Activated naive CD4-positive, alpha-beta T cell treated with anti-CD3 and anti-CD28 coated beads, Interleukin-2, amount 50 U/mL, for 24 hours (primary cell): ENCODE results near the gene PSG1.
"Not testable (repeated sequence)": the region's sequence is repeated elsewhere in the genome, so short reads cannot be mapped to it uniquely, and the experiment has no call there.

Source experiments
- H3K27ac Mint-ChIP-seq: one replicate; pipeline ENCODE4 v1.8.0; 2021; ENCODE audit warnings: mild to moderate bottlenecking, mixed read lengths
- H3K27me3 Mint-ChIP-seq: one replicate; pipeline ENCODE4 v1.8.0; 2021; ENCODE audit warnings: mixed read lengths
- H3K36me3 Mint-ChIP-seq: one replicate; pipeline ENCODE4 v1.8.0; 2021; ENCODE audit warnings: mixed read lengths
- H3K4me1 Mint-ChIP-seq: one replicate; pipeline ENCODE4 v1.8.0; 2021; ENCODE audit warnings: mixed read lengths
- H3K4me3 Mint-ChIP-seq: one replicate; pipeline ENCODE4 v1.8.0; 2021; ENCODE audit warnings: mild to moderate bottlenecking, mixed read lengths
- H3K9me3 Mint-ChIP-seq: one replicate; pipeline ENCODE4 v1.8.0; 2021; ENCODE audit warnings: mixed read lengths

Gene PSG1

DNA sequence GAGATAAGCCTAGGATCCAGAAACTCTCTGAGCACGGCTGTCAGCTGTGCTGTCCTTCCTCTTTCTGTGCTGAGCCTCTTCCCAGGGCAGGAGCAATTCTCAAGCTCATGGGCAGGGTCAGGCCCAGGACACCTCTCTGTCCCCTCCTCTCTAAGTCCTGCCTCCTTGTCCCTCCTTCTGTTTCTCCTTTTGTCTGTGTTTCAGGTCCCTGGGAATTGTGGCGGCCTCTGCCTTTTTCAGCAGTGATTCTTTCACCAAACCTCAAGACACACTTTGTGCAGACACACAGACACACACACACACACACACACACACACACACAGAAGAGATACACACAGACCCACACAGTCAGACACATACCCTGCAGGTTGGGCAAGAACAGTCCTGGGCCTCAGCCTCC is at the start of gene PSG1:
Gene PSG1, minus strand, starts transcription at position 101 of the 400 bp plus-strand sequence. CDS start 132 bp downstream, outside the sequence.
- H3K4me1 Mint-ChIP-seq, result no peaks in the 10 kb centered on the region
- no peaks in the 10 kb centered on the region for H3K36me3 Mint-ChIP-seq
- H3K9me3 Mint-ChIP-seq, result no peaks in the 10 kb centered on the region
- H3K27ac Mint-ChIP-seq, result no peak within 1 kb of the TSS
- peaks cover 19% of the 10 kb centered on the region for H3K27me3 Mint-ChIP-seq
- H3K4me3 Mint-ChIP-seq, result no peak within 1 kb of the TSS

DNA sequence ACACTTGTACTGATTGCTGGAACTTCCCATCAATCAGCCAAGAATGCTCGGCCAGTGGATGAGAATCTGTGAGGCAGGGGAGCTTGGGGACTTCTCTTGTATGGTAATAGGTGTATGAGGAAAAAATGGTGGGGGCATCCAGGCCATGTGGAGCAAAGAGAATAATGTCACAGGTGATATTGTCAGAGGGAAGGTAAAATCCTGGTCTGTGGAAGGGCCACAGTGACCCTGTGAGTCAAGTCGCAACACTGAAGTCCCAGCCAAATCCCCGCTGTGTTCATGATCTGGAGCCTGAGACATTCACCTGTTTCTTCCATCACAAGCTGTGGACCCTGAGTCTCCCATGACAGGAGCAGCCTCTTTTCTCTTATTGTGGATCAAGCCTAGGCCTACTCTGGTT is 49.4 kb upstream of the PSG1 start:
- Mint-ChIP-seq H3K4me1 (no peaks in the 10 kb centered on the region), H3K36me3 (no peaks in the 10 kb centered on the region), H3K27ac (no peak overlapping the region), H3K27me3 (peaks cover 11% of the 10 kb centered on the region), H3K9me3 (no peaks in the 10 kb centered on the region), H3K4me3 (no peak overlapping the region)

DNA sequence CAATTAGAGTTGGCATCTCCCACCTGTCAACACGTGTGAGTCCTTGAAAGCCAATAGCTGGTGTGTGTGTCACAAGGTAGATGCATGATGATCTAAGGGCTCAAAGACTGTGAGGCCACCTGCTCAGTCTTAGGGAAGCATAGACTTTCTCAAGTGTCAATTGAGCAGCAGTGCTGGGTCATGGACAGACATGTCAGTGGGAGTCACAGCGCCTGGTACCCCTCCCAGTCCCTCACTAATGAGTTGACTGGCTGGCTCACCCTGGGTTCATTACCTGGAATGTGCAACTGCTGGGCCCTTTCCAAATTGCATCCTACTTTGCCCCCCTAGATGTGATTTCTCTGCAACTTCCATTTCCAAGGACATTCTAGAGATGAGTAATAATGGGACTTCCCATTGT is 47.3 kb upstream of the PSG1 start:
- Mint-ChIP-seq H3K4me3 (no peak overlapping the region), H3K27me3 (peaks cover 16% of the 10 kb centered on the region), H3K4me1 (no peaks in the 10 kb centered on the region), H3K9me3 (no peaks in the 10 kb centered on the region), H3K27ac (no peak overlapping the region), H3K36me3 (no peaks in the 10 kb centered on the region)

DNA sequence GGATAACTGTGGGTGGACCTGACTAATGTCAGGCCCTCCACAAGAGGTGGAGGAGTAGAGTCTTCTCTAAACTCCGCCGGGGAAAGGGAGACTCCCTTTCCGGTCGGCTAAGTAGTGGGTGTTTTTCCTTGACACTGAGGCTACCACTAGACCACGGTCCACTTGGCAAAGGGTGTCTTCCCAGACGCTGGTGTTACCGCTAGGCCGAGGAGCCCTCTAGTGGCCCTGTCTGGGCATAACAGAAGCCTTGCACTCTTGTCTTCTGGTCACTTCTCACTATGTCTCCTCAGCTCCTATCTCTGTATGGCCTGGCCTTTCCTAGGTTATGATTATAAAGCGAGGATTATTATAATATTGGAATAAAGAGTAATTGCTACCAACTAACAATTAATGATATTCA is 43.6 kb upstream of the PSG1 start:
- H3K4me1 Mint-ChIP-seq, H3K4me3 Mint-ChIP-seq, H3K36me3 Mint-ChIP-seq, H3K9me3 Mint-ChIP-seq, H3K27ac Mint-ChIP-seq: not testable (repeated sequence)
- peaks cover 17% of the 10 kb centered on the region for H3K27me3 Mint-ChIP-seq

DNA sequence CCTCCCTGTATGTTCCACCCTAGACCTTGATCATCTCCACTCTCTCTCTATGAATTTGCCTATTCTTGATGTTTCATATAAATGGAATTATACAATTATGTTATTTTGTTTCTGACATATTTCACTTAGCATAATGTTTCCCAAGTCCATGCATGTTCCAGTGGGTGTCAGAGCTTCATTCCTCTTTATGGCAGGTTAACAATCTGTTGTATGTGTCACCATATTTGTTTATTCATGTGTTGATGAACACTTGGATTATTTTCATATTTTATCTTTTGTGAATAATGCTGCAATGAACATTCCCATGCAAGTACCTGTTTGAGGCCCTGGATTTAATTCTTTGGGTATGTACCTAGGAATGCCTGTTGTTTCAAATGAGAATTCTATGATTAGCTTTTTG is 41.5 kb upstream of the PSG1 start:
- not testable (repeated sequence) for H3K36me3 Mint-ChIP-seq, H3K27ac Mint-ChIP-seq, H3K9me3 Mint-ChIP-seq, H3K4me3 Mint-ChIP-seq, H3K4me1 Mint-ChIP-seq
- peaks cover 11% of the 10 kb centered on the region for H3K27me3 Mint-ChIP-seq

DNA sequence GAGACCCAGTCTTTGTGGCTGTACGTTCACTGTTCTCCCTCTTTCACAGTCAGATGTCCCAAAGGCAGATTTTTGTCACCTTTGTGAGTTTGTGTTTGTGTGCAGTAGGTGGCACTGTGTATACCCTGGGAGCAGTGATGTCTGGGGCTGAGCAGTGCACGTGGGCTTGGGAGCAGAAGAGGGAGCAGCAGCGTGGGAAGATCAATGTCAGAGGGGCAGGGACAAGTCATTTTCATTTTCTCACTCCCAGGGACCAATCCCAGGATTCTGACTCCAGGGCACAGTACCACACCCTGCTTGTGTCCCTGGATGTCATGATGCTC is 40.2 kb upstream of the PSG1 start:
- H3K36me3 Mint-ChIP-seq, result no peaks in the 10 kb centered on the region
- H3K9me3 Mint-ChIP-seq, result no peaks in the 10 kb centered on the region
- H3K4me1 Mint-ChIP-seq, result no peaks in the 10 kb centered on the region
- H3K27ac Mint-ChIP-seq, result no peak overlapping the region
- peaks cover 11% of the 10 kb centered on the region for H3K27me3 Mint-ChIP-seq
- H3K4me3 Mint-ChIP-seq, result no peak overlapping the region

DNA sequence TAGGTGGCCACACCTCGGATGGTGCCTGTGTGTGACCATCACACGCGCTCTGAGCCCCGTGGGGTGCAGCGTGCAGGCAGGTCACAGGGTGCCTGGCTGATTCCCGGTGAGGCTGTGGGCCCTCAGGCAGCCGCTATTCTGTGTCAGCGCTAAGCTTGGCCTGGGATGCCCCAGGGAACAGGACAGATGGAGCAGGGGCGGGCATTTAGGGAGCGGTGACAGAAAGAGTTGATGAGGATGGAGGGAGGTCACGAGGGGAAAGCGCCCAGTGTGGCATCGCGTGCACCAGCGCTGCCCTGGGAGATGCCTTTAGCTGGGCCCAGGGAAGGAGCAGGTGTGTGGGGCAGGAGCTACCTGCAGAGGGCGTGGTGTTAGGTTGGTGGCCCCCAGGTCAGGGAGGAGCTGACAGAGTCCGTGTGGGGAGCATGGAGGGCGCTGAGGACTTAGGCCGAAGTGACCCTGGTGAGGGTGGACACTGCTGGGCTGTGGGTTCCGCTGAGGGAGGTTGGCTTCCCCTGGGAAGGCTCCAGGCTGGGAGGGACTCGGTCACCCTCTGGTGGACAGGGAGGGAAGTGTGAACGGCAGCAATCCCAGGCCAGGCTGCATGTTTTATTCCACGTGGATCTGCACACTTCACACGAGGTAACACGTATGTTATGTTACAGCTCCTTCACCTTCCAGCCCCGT is 39.7 kb upstream of the PSG1 start:
- H3K36me3 Mint-ChIP-seq, H3K4me1 Mint-ChIP-seq, H3K9me3 Mint-ChIP-seq, H3K4me3 Mint-ChIP-seq, H3K27ac Mint-ChIP-seq: not testable (repeated sequence)
- peaks cover 11% of the 10 kb centered on the region for H3K27me3 Mint-ChIP-seq

DNA sequence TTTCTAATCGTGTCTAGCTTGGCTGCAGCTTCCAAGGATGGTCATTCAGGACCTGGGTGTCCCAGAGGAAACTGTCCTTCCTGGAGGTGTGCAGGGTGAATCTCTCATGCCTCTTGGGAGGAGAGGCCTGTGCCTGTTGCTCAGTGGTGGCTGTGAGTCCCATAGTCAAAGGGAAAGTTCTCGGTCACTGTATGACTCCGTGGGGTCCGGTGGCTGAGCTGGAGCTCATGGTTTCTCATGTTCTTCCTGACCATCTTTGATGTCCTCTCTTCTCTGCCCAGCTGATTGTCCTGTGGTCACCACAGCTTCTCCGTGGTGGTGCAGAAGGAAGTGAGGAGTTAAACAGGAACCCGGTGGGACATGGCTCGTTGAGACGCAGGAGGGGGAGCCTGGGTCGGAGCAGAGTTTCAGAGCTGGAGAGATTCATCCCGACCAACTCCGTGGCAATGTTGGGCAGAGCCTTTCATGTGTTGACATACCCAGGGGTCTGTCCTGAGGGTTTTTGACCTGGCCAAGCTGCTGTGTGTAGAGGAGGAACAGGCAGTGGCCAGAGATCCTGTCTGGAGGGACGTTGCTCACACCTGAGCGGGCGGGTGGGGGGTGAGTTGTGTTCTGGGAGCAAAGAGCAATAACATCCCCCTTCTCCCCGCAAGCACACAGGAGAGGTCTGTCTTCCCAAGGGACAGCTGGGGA is 39.0 kb upstream of the PSG1 start:
- not testable (repeated sequence) for H3K4me3 Mint-ChIP-seq, H3K9me3 Mint-ChIP-seq, H3K36me3 Mint-ChIP-seq, H3K27ac Mint-ChIP-seq, H3K4me1 Mint-ChIP-seq
- peaks cover 10% of the 10 kb centered on the region for H3K27me3 Mint-ChIP-seq

DNA sequence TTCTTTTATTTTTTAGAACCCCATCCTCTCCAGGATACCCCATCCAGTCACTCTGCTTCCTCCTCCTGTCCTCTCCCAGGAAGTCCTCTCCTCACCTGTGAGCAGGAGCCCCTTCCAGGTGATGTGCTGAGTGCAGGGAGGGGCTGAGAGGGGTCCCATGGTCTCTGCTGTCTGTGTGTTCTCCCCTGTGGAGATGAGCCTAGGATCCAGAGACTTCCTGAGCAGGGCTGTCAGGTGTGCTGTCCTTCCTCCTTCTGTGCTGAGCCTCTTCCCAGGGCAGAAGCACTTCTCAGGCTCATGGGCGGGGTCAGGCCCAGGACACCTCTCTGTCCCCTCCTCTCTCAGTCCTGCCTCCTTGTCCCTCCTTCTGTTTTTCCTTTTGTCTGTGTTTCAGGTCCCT is 38.1 kb upstream of the PSG1 start, which contains the start of gene PSG6:
Gene PSG6, minus strand, starts transcription at position 261 of the 400 bp plus-strand sequence. Its CDS starts 102 bp downstream, at position 159.
- H3K4me3 Mint-ChIP-seq, H3K27me3 Mint-ChIP-seq, H3K36me3 Mint-ChIP-seq, H3K27ac Mint-ChIP-seq, H3K4me1 Mint-ChIP-seq, H3K9me3 Mint-ChIP-seq: not testable (repeated sequence)

DNA sequence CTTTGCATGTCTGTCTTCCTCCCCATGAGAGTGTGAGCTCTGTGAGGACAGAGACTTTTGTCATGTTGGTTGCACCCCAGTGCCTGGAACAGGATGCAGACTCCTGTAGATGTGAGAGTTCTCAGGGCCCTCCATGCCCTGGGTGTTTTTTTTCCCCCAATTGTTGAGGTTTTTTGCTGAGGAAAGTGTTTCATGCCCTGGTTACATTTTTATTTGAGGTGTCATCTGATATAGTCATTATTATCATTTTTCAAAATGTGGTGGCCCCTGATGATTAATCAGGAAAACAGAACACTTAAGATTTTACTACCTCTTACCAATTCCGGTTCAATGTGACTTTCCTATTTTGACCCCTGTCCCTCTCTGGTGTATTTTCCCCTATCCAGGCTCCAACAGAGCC is 37.4 kb upstream of the PSG1 start:
- H3K9me3 Mint-ChIP-seq, H3K27me3 Mint-ChIP-seq, H3K27ac Mint-ChIP-seq, H3K36me3 Mint-ChIP-seq, H3K4me3 Mint-ChIP-seq, H3K4me1 Mint-ChIP-seq: not testable (repeated sequence)

DNA sequence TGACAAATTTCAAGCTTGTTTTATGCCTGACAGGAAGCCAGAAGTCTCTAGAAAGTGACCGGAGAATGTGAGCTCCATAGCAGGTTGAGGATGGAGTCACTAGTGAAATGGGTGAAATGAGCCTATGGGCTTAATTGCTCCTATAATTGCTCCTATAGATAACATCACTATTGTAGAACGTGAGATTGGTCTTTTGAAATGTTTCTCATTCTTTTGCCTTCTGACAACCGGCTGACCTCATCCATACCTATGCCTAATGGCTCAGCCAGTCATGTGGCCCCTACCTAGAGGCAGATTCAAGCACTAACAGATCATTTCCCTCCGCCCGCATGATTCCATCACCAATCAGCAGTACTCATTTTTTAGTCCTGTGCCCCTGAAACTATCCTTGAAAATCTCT is 34.0 kb upstream of the PSG1 start:
- H3K4me3 Mint-ChIP-seq, H3K9me3 Mint-ChIP-seq, H3K27me3 Mint-ChIP-seq, H3K4me1 Mint-ChIP-seq, H3K36me3 Mint-ChIP-seq, H3K27ac Mint-ChIP-seq: not testable (repeated sequence)

DNA sequence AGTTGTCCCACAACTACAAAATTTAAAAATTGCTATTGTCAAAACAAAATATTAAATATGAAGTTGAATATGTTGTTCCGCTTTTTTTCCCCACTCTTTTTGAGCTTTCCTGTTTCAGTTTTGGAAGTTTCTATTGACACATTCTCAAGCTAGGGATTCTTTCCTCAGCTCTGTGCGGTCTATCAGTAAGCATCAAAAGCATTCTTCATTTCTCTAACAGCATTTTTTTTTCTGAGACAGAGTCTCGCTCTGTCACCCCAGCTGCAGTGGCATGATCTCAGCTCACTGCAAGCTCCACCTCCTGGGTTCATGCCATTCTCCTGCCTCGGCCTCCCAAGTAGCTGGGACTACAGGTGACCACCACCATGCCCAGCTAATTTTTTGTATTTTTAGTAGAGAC is 33.4 kb upstream of the PSG1 start:
- not testable (repeated sequence) for H3K4me3 Mint-ChIP-seq, H3K4me1 Mint-ChIP-seq, H3K27me3 Mint-ChIP-seq

DNA sequence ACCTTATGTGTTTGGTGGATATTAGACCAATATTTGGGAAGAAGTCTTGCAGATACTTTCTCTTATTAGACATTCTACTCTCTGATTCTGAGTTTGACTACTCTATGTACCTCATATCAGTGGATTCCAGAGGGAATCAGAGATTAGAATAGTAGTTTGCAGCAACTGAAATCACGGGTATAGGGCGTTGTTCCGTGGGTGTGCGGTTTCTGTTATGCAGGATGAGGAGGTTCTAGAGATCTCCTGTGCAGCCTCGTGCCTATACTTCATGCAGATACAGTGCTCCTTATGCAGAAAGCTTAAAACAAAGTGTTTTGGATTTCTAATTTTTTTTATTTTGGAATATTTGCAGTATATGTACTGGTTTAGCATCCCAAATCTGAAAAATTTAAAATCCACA is 32.2 kb upstream of the PSG1 start:
- not testable (repeated sequence) for H3K9me3 Mint-ChIP-seq, H3K36me3 Mint-ChIP-seq, H3K27me3 Mint-ChIP-seq, H3K4me1 Mint-ChIP-seq, H3K27ac Mint-ChIP-seq, H3K4me3 Mint-ChIP-seq

More for the DNA sequence above, 33.4 kb upstream of the PSG1 start:
- H3K36me3 Mint-ChIP-seq, H3K9me3 Mint-ChIP-seq, H3K27ac Mint-ChIP-seq: not testable (repeated sequence)

DNA sequence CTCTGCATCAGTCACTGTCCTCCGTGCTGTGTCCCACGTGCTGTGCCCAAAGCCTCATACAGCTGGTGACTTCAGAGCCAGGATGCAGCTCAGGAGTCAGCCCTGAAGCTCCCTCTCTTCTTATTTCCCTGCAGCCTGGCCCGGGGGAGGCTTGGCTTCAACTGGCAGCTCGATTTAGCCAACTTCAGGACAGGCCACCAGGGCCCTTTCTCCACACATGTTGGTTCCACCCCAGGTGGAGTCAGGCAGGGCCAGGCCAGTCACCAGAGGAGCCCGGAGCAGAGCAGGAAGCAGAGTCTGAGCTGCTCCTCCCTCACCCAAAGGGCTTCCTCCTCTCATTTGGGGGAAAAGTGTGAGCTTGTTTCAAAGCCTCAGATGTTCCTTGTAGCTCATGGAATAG is 26.6 kb upstream of the PSG1 start:
- not testable (repeated sequence) for H3K27me3 Mint-ChIP-seq, H3K4me1 Mint-ChIP-seq, H3K4me3 Mint-ChIP-seq, H3K9me3 Mint-ChIP-seq, H3K27ac Mint-ChIP-seq, H3K36me3 Mint-ChIP-seq

DNA sequence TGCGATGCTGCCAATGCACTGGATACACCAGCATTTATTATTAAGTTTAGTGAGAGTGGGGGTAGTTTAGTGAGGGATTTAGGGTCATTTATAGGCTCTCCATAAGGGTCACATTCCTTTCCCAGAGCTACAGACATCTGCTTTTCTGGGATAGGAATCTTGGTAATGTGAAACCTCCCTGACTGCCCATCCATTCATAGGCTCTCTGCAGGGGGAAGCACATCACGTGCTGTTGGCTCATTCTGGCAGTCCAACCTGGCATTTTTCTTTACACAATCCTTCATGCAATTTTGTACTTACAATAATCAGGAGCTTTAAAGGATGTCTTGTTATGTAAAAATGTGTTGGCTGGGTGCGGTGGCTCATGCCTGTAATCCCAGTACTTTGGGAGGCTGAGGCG is 21.0 kb upstream of the PSG1 start:
- peaks cover 10% of the 10 kb centered on the region for H3K9me3 Mint-ChIP-seq
- not testable (repeated sequence) for H3K27ac Mint-ChIP-seq, H3K4me3 Mint-ChIP-seq, H3K4me1 Mint-ChIP-seq, H3K36me3 Mint-ChIP-seq
- H3K27me3 Mint-ChIP-seq, result peaks cover 15% of the 10 kb centered on the region

DNA sequence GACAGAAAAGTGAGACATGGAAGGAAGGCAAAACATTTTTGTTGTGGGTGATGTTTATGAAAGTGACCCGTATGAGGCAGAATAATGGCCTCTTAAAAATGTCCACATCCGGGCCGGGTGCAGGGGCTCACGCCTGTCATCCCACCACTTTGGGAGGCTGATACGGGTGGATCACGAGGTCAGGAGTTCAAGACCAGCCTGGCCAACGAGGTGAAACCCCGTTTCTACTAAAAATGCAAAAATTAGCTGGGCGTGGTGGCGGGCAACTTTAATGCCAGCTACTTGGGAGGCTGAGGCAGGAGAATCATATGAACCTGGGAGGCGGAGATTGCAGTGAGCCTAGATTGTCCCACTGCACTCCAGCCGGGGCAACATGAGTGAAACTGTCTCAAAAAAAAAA is 20.2 kb upstream of the PSG1 start:
- not testable (repeated sequence) for H3K4me3 Mint-ChIP-seq, H3K27ac Mint-ChIP-seq, H3K36me3 Mint-ChIP-seq, H3K4me1 Mint-ChIP-seq
- peaks cover 10% of the 10 kb centered on the region for H3K9me3 Mint-ChIP-seq
- H3K27me3 Mint-ChIP-seq, result peaks cover 14% of the 10 kb centered on the region

DNA sequence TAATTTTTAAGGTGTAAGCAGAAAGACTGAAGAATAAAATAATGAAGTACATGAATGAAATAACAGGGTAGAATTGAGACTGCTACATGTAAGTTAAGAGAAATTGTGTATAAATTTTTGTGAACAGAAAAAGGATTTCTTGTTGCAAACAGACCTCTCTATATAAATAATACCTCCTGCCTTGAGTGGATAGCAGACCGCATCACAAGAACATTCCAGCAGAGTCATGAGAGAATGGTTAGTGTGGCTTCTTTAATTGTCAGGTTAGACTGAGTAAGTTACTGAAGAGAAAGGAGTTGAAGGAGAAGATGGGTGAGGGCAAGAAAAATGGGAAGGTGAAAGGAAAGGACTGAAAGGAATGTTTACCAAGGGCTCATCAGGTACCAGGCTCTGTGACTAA is 19.6 kb upstream of the PSG1 start:
- H3K36me3 Mint-ChIP-seq, H3K27ac Mint-ChIP-seq: not testable (repeated sequence)

More for the DNA sequence above, 19.6 kb upstream of the PSG1 start:
- H3K4me3 Mint-ChIP-seq, H3K4me1 Mint-ChIP-seq: not testable (repeated sequence)
- H3K27me3 Mint-ChIP-seq, result peaks cover 14% of the 10 kb centered on the region
- peaks cover 10% of the 10 kb centered on the region for H3K9me3 Mint-ChIP-seq
